ENCODE measurements around the gene CAPN12. TPM values are rescaled to one million over a fixed set of nuclear protein-coding genes. Genes with fewer than 3 reads are reported as not detected.

Gene CAPN12
- total and polyA plus RNA-seq, 4 donors = 1.0 to 4.5 (median 2.4) TPM

- Histone ChIP-seq H3K4me1 (ENCODE audit: control insufficient read depth in 1 of 2, insufficient read depth in 2 of 2, low read length in 2 of 2) (peaks cover 2 to 9% of the 10 kb centered on the region in 2 donors), H3K27ac (ENCODE audit: low read depth in 1 of 2, low read length in 2 of 2) (peak overlapping the region in 1 of 2 donors; percentile 8), H3K27me3 (ENCODE audit: control insufficient read depth in 1 of 2, insufficient read depth in 2 of 2, low read length in 1 of 2) (no peaks in the 10 kb centered on the region), H3K36me3 (ENCODE audit: control insufficient read depth in 1 of 2, insufficient read depth in 2 of 2, low read length in 1 of 2) (no peaks in the 10 kb centered on the region), H3K9me3 (ENCODE audit: control insufficient read depth, low read length) (no peaks in the 10 kb centered on the region), H3K4me3 (ENCODE audit: low read length in 2 of 2) (no peak overlapping the region)
- intact Hi-C loops (cut with DNase I) = no loop called here
- no peak for DNase-seq
- 79 to 82% methylated on average over 7 of the region's 7 CpGs for WGBS, 2 donors
- ATAC-seq (ENCODE audit: low FRiP score) = no peak
Observed at GRCh38 chr19:38687837-38688378, 56.4 kb downstream of the CAPN12 start.

- 65 to 71% methylated on average over 5 of the region's 5 CpGs for WGBS, 2 donors
- H3K27ac ChIP-seq (ENCODE audit: low read depth in 1 of 2, low read length in 2 of 2) = peak overlapping the region; percentile 23 to 81
Observed at GRCh38 chr19:38686530-38686888, 57.8 kb downstream of the CAPN12 start.

GRCh38 chr19:38685666-38686529, 58.4 kb downstream of the CAPN12 start:
- peaks cover 0 to 4% of the 10 kb centered on the region in 2 donors for H3K36me3 ChIP-seq (ENCODE audit: control insufficient read depth in 1 of 2, insufficient read depth in 2 of 2, low read length in 1 of 2)
- DNase-seq (no peak), ATAC-seq (ENCODE audit: low FRiP score) (peak; percentile 5)
- H3K4me1 ChIP-seq (ENCODE audit: control insufficient read depth in 1 of 2, insufficient read depth in 2 of 2, low read length in 2 of 2) = peaks cover 7 to 8% of the 10 kb centered on the region in 2 donors
- 17 to 19% methylated on average over 10 of the region's 10 CpGs for WGBS, 2 donors
- no peaks in the 10 kb centered on the region for H3K27me3 ChIP-seq (ENCODE audit: control insufficient read depth in 1 of 2, insufficient read depth in 2 of 2, low read length in 1 of 2)
- H3K9me3 ChIP-seq (ENCODE audit: control insufficient read depth, low read length) = no peaks in the 10 kb centered on the region
- intact Hi-C loops (cut with DNase I) = no loop called here
- H3K4me3 ChIP-seq (ENCODE audit: low read length in 2 of 2) = no peak overlapping the region
- peak overlapping the region; percentile 23 to 81 for H3K27ac ChIP-seq (ENCODE audit: low read depth in 1 of 2, low read length in 2 of 2)

More at GRCh38 chr19:38686530-38686888, 57.8 kb downstream of the CAPN12 start:
- Histone ChIP-seq H3K36me3 (ENCODE audit: control insufficient read depth in 1 of 2, insufficient read depth in 2 of 2, low read length in 1 of 2) (peaks cover 0 to 4% of the 10 kb centered on the region in 2 donors), H3K4me3 (ENCODE audit: low read length in 2 of 2) (no peak overlapping the region), H3K9me3 (ENCODE audit: control insufficient read depth, low read length) (no peaks in the 10 kb centered on the region), H3K4me1 (ENCODE audit: control insufficient read depth in 1 of 2, insufficient read depth in 2 of 2, low read length in 2 of 2) (peaks cover 7 to 8% of the 10 kb centered on the region in 2 donors), H3K27me3 (ENCODE audit: control insufficient read depth in 1 of 2, insufficient read depth in 2 of 2, low read length in 1 of 2) (no peaks in the 10 kb centered on the region)
- DNase-seq = no peak
- intact Hi-C loops (cut with DNase I) = no loop called here
- ATAC-seq (ENCODE audit: low FRiP score) = no peak

GRCh38 chr19:38684862-38685665, 59.2 kb downstream of the CAPN12 start:
- Histone ChIP-seq H3K4me3 (ENCODE audit: low read length in 2 of 2) (no peak overlapping the region), H3K36me3 (ENCODE audit: control insufficient read depth in 1 of 2, insufficient read depth in 2 of 2, low read length in 1 of 2) (peaks cover 0 to 4% of the 10 kb centered on the region in 2 donors), H3K27ac (ENCODE audit: low read depth in 1 of 2, low read length in 2 of 2) (peak overlapping the region; percentile 81 to 83), H3K4me1 (ENCODE audit: control insufficient read depth in 1 of 2, insufficient read depth in 2 of 2, low read length in 2 of 2) (peaks cover 7 to 8% of the 10 kb centered on the region in 2 donors), H3K9me3 (ENCODE audit: control insufficient read depth, low read length) (no peaks in the 10 kb centered on the region), H3K27me3 (ENCODE audit: control insufficient read depth in 1 of 2, insufficient read depth in 2 of 2, low read length in 1 of 2) (no peaks in the 10 kb centered on the region)
- intact Hi-C loops (cut with DNase I) = no loop called here
- DNase-seq (no peak), ATAC-seq (ENCODE audit: low FRiP score) (no peak)
- 63 to 68% methylated on average over 15 of the region's 15 CpGs for WGBS, 2 donors

- Histone ChIP-seq H3K36me3 (ENCODE audit: control insufficient read depth in 1 of 2, insufficient read depth in 2 of 2, low read length in 1 of 2) (peaks cover 0 to 4% of the 10 kb centered on the region in 2 donors), H3K4me3 (ENCODE audit: low read length in 2 of 2) (no peak overlapping the region), H3K27ac (ENCODE audit: low read depth in 1 of 2, low read length in 2 of 2) (peak overlapping the region; percentile 83 to 99), H3K27me3 (ENCODE audit: control insufficient read depth in 1 of 2, insufficient read depth in 2 of 2, low read length in 1 of 2) (no peaks in the 10 kb centered on the region), H3K9me3 (ENCODE audit: control insufficient read depth, low read length) (no peaks in the 10 kb centered on the region), H3K4me1 (ENCODE audit: control insufficient read depth in 1 of 2, insufficient read depth in 2 of 2, low read length in 2 of 2) (peaks cover 7 to 8% of the 10 kb centered on the region in 2 donors)
- WGBS, 2 donors = 20 to 25% methylated on average over 7 of the region's 7 CpGs
- ATAC-seq (ENCODE audit: low FRiP score) = peak; percentile 77
- peak; percentile 83 to 89 for DNase-seq
- intact Hi-C loops (cut with DNase I) = no loop called here
Observed at GRCh38 chr19:38684078-38684861, 60.0 kb downstream of the CAPN12 start.

GRCh38 chr19:38683393-38684077, 60.7 kb downstream of the CAPN12 start:
- ATAC-seq (ENCODE audit: low FRiP score) = peak; percentile 72
- Histone ChIP-seq H3K4me3 (ENCODE audit: low read length in 2 of 2) (no peak overlapping the region), H3K4me1 (ENCODE audit: control insufficient read depth in 1 of 2, insufficient read depth in 2 of 2, low read length in 2 of 2) (peaks cover 7 to 8% of the 10 kb centered on the region in 2 donors), H3K27me3 (ENCODE audit: control insufficient read depth in 1 of 2, insufficient read depth in 2 of 2, low read length in 1 of 2) (no peaks in the 10 kb centered on the region), H3K27ac (ENCODE audit: low read depth in 1 of 2, low read length in 2 of 2) (peak overlapping the region; percentile 83 to 99), H3K36me3 (ENCODE audit: control insufficient read depth in 1 of 2, insufficient read depth in 2 of 2, low read length in 1 of 2) (peaks cover 0 to 4% of the 10 kb centered on the region in 2 donors), H3K9me3 (ENCODE audit: control insufficient read depth, low read length) (no peaks in the 10 kb centered on the region)
- intact Hi-C loops (cut with DNase I) = no loop called here
- WGBS, 2 donors = 20 to 21% methylated on average over 10 of the region's 10 CpGs
- DNase-seq = peak; percentile 85 to 91

GRCh38 chr19:38682872-38683392, 61.3 kb downstream of the CAPN12 start:
- Histone ChIP-seq H3K27me3 (ENCODE audit: control insufficient read depth in 1 of 2, insufficient read depth in 2 of 2, low read length in 1 of 2) (no peaks in the 10 kb centered on the region), H3K27ac (ENCODE audit: low read depth in 1 of 2, low read length in 2 of 2) (peak overlapping the region; percentile 83 to 99), H3K4me3 (ENCODE audit: low read length in 2 of 2) (no peak overlapping the region), H3K36me3 (ENCODE audit: control insufficient read depth in 1 of 2, insufficient read depth in 2 of 2, low read length in 1 of 2) (peaks cover 0 to 4% of the 10 kb centered on the region in 2 donors), H3K9me3 (ENCODE audit: control insufficient read depth, low read length) (no peaks in the 10 kb centered on the region), H3K4me1 (ENCODE audit: control insufficient read depth in 1 of 2, insufficient read depth in 2 of 2, low read length in 2 of 2) (peaks cover 7 to 8% of the 10 kb centered on the region in 2 donors)
- no peak for ATAC-seq (ENCODE audit: low FRiP score)
- no peak for DNase-seq
- WGBS, 2 donors = 68 to 77% methylated on average over 7 of the region's 7 CpGs
- intact Hi-C loops (cut with DNase I) = no loop called here

Measured in aorta (tissue), 5 donors.